PC-3 (cell line): ENCODE data around the gene PITPNM3. TPM values are rescaled to one million over a fixed set of nuclear protein-coding genes. Genes with fewer than 3 reads are reported as not detected.

ENCODE experiments used
- ATAC-seq: fragments of 200-7000 bp; cut with Tn5 transposase; 2 replicates; pipeline ENCODE4 v1.9.1; 2020; ENCODE audit warnings: mild to moderate bottlenecking, moderate library complexity
- BruUV-seq: library from RNA; stranded (reverse); fragments of 400-500 nt; replicated peaks from 2 replicates; lab custom pipeline; 2021; lab: Mats Ljungman, UMichigan
- CTCF ChIA-PET: fragments of 300-600 bp; sonication (Branson Sonifier 250); formaldehyde crosslinking; loops from one replicate; lab custom pipeline; 2022; ENCODE audit warnings: antibody characterized with exemption; lab: Charles Lee
- POLR2A ChIA-PET: fragments of 300-600 bp; sonication (Branson Sonifier 250); formaldehyde crosslinking; loops from one replicate; lab custom pipeline; 2022; ENCODE audit warnings: antibody characterized with exemption; ENCODE audit not compliant: unreplicated experiment; lab: Charles Lee
- DNase-seq: peaks from one replicate; pipeline ENCODE4 v3.0.0-alpha.2; 2015
- H2AFZ ChIP-seq: fragments of 300-600 bp; sonication (generic); 2 replicates; pipeline ENCODE4 v1.6.0; 2016; ENCODE audit warnings: antibody characterized with exemption, low read length
- H3F3A ChIP-seq: fragments of 300-600 bp; sonication (generic); one replicate; pipeline ENCODE4 v1.6.0; 2017; ENCODE audit warnings: antibody characterized with exemption, low read length, control low read depth, mild to moderate bottlenecking; ENCODE audit not compliant: unreplicated experiment
- H3K27ac ChIP-seq: fragments of 300-600 bp; sonication (generic); 2 replicates; pipeline ENCODE4 v1.5.1; 2016; ENCODE audit warnings: mild to moderate bottlenecking, low read length
- H3K27me3 ChIP-seq: fragments of 300-600 bp; sonication (generic); 2 replicates; pipeline ENCODE4 v1.6.1; 2016; ENCODE audit warnings: low read length, mixed read lengths
- H3K36me3 ChIP-seq: fragments of 300-600 bp; sonication (generic); 2 replicates; pipeline ENCODE4 v1.6.1; 2016; ENCODE audit warnings: low read depth, mixed run types, low read length, mixed read lengths
- H3K4me1 ChIP-seq: fragments of 300-600 bp; sonication (generic); 2 replicates; pipeline ENCODE4 v1.5.1; 2016; ENCODE audit warnings: low read length; ENCODE audit not compliant: insufficient read depth
- H3K4me2 ChIP-seq: fragments of 300-600 bp; sonication (generic); 2 replicates; pipeline ENCODE4 v1.6.0; 2016; ENCODE audit warnings: low read length
- H3K4me3 ChIP-seq: fragments of 300-600 bp; sonication (generic); 2 replicates; pipeline ENCODE4 v1.5.1; 2016; ENCODE audit warnings: mild to moderate bottlenecking, low read length, mixed read lengths
- H3K79me2 ChIP-seq: fragments of 300-600 bp; sonication (generic); 2 replicates; pipeline ENCODE4 v1.6.1; 2017; ENCODE audit warnings: low read length, mixed read lengths
- H3K9ac ChIP-seq: fragments of 300-600 bp; sonication (generic); 2 replicates; pipeline ENCODE4 v1.6.0; 2016; ENCODE audit warnings: mild to moderate bottlenecking, low read length
- H3K9me2 ChIP-seq: fragments of 300-600 bp; sonication (generic); replicated peaks from 2 replicates; pipeline ENCODE4 v1.6.1; 2016; ENCODE audit warnings: mixed run types, low read length, mixed read lengths
- H3K9me3 ChIP-seq: fragments of 300-600 bp; sonication (generic); 2 replicates; pipeline ENCODE4 v1.6.1; 2016; ENCODE audit warnings: low read length, mixed read lengths
- H4K20me1 ChIP-seq: fragments of 300-600 bp; sonication (generic); 2 replicates; pipeline ENCODE4 v1.6.1; 2016; ENCODE audit warnings: low read length, mixed read lengths
- EZH2 ChIP-seq: fragments of 300-600 bp; sonication (generic); IDR thresholded peaks from one replicate; pipeline ENCODE4 v1.6.1; 2017; ENCODE audit warnings: antibody characterized with exemption, mild to moderate bottlenecking, low read length; ENCODE audit not compliant: unreplicated experiment
- EZH2phosphoT487 ChIP-seq: fragments of 300-600 bp; sonication (generic); IDR thresholded peaks from 2 replicates; pipeline ENCODE4 v1.6.1; 2018; ENCODE audit warnings: mild to moderate bottlenecking, antibody characterized with exemption, low read length, borderline replicate concordance
- intact Hi-C: fragments of 100-400 bp; cut with micrococcal nuclease; formaldehyde crosslinking; loops from 2 replicates; pipeline ENCODE4 v1.9.0; 2023
- total RNA-seq: library from RNA; depleted of rRNA; stranded (reverse); fragments of >200 nt; gene quantifications from 2 replicates; pipeline ENCODE4 v1.2.3, GENCODE V29; 2014
- TF ChIP-seq, protein P1 (sequence below): fragments of 300-600 bp; sonication (generic); conservative IDR thresholded peaks from 2 replicates; pipeline ENCODE4 v1.5.1; 2017; ENCODE audit warnings: antibody characterized with exemption, low read depth, mild to moderate bottlenecking, low read length

The PITPNM3 gene
- total RNA-seq, 1 experiment from 2014 or later = 7.1 TPM

DNA sequence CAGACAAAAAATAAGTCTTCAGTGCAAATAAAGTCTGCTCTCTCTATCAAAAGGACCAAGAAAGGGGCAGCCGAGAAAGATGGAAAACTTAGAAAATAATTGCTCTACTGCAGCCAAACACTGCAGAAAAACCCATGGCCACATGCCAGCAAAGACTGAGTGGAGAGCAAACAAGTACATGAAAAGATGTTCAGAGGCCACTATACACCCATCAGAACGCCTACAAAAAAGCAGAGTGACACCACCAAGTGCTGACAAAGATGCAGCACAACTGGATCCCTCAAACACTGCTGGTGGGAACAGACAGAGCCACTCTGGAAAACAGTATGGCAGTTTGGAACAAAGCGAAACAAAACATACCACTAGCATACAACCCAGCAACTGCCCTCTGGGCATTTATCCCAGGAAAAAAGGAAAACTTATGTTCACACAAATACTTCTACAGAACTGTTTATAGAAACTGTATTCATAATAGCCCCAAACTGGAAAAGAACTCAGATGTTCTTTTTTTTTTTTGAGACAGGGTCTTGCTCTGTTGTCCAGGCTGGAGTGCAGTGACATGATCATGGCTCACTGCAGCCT lies 47.5 kb upstream of the PITPNM3 start:
- Histone ChIP-seq H3K4me3 (no peak overlapping the region), H4K20me1 (no peaks in the 10 kb centered on the region), H3K4me2 (no peak overlapping the region), H3K79me2 (no peaks in the 10 kb centered on the region), H3K9me3 (no peaks in the 10 kb centered on the region), H3F3A (no peaks in the 10 kb centered on the region), H3K27ac (no peak overlapping the region), H3K9me2 (no peaks in the 10 kb centered on the region), H3K27me3 (no peaks in the 10 kb centered on the region), H3K4me1 (peaks cover 12% of the 10 kb centered on the region), H2AFZ (no peak overlapping the region), H3K9ac (no peak overlapping the region), H3K36me3 (peaks cover 34% of the 10 kb centered on the region; the same call in 1 of the 2 replicates)
- TF ChIP-seq, protein P1, sequence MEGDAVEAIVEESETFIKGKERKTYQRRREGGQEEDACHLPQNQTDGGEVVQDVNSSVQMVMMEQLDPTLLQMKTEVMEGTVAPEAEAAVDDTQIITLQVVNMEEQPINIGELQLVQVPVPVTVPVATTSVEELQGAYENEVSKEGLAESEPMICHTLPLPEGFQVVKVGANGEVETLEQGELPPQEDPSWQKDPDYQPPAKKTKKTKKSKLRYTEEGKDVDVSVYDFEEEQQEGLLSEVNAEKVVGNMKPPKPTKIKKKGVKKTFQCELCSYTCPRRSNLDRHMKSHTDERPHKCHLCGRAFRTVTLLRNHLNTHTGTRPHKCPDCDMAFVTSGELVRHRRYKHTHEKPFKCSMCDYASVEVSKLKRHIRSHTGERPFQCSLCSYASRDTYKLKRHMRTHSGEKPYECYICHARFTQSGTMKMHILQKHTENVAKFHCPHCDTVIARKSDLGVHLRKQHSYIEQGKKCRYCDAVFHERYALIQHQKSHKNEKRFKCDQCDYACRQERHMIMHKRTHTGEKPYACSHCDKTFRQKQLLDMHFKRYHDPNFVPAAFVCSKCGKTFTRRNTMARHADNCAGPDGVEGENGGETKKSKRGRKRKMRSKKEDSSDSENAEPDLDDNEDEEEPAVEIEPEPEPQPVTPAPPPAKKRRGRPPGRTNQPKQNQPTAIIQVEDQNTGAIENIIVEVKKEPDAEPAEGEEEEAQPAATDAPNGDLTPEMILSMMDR = no peak
- no peak for TF ChIP-seq EZH2
- no peak for TF ChIP-seq EZH2phosphoT487
- intact Hi-C loops = no loop called here
- no peak for DNase-seq
- POLR2A ChIA-PET = no interaction called here
- CTCF ChIA-PET = no interaction called here
- no peak for ATAC-seq
- BruUV-seq = no TSS peak

DNA sequence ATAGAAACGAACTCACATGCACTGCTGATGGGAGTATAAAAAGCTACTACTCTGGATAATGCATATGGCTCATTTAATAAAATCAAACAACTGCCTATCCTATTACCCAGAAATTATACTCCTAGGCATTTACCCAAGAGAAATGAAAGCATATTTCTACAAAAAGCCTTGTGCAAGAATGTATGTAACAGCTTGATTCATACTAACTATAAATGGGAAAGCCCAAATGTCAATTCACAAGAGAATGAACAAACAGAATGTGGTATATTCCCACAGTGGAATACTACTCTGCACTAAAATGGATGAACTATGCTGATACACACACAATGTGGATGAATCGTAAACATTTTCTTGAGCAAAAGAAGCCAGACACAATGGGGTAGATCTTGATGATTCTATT lies 45.8 kb upstream of the PITPNM3 start:
- CTCF ChIA-PET = no interaction called here
- intact Hi-C loops = no loop called here

DNA sequence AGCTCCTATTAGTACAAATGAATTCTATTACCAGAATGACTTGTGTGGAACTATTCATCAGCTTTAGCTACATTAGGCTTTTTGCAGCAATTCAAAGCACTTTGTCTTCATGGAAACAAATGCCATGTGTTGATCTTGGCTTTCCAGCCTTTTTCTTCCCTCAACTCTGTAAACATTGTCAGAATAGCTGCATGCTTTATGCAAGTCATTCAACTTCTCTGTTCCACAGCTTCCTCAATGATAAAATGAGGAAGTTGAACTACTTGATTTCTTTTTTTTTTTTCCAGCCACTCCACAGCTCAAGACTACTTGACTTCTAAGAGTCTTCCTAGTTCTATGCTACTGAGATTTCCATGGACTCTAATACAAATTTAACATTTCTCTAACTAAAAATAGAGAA lies 43.0 kb upstream of the PITPNM3 start:
- Histone ChIP-seq H3K9ac (no peak overlapping the region), H3K79me2 (no peaks in the 10 kb centered on the region), H3K36me3 (peaks cover 21% of the 10 kb centered on the region), H3K27ac (no peak overlapping the region), H2AFZ (no peak overlapping the region), H3K9me2 (no peaks in the 10 kb centered on the region), H3K27me3 (no peaks in the 10 kb centered on the region), H3F3A (no peaks in the 10 kb centered on the region), H3K4me3 (no peak overlapping the region), H3K4me1 (no peaks in the 10 kb centered on the region), H3K4me2 (no peak overlapping the region), H3K9me3 (no peaks in the 10 kb centered on the region), H4K20me1 (no peaks in the 10 kb centered on the region)
- BruUV-seq = no TSS peak
- POLR2A ChIA-PET = no interaction called here
- TF ChIP-seq EZH2 (no peak), EZH2phosphoT487 (no peak)
- TF ChIP-seq, protein P1 = no peak
- ATAC-seq = no peak
- CTCF ChIA-PET = no interaction called here
- no peak for DNase-seq
- intact Hi-C loops = no loop called here

More for the DNA sequence above, 45.8 kb upstream of the PITPNM3 start:
- Histone ChIP-seq H3K27me3 (no peaks in the 10 kb centered on the region), H4K20me1 (no peaks in the 10 kb centered on the region), H3K9me2 (no peaks in the 10 kb centered on the region), H3K27ac (no peak overlapping the region), H3K4me3 (no peak overlapping the region), H3K4me2 (no peak overlapping the region), H3F3A (no peaks in the 10 kb centered on the region), H3K36me3 (peaks cover 25% of the 10 kb centered on the region; the same call in 1 of the 2 replicates), H3K79me2 (no peaks in the 10 kb centered on the region), H3K4me1 (no peaks in the 10 kb centered on the region), H2AFZ (no peak overlapping the region), H3K9me3 (no peaks in the 10 kb centered on the region), H3K9ac (no peak overlapping the region)
- DNase-seq (no peak), ATAC-seq (no peak)
- no TSS peak for BruUV-seq
- TF ChIP-seq EZH2phosphoT487 = no peak
- no peak for TF ChIP-seq EZH2
- TF ChIP-seq, protein P1 = no peak
- POLR2A ChIA-PET = interaction anchor here (0.6 kb wide), 1 partner anchor 17 kb away, joined by 3 read pairs; no protein-coding TSS in a partner anchor
